Activated T-cell treated with anti-CD3 and anti-CD28 coated beads for 4 hours (primary cell): ENCODE measurements around the gene CCZ1.
"Not testable (repeated sequence)": the region's sequence is repeated elsewhere in the genome, so short reads cannot be mapped to it uniquely, and the experiment has no call there.

Experiments used
- DNase-seq: peaks from one replicate; pipeline ENCODE4 v3.0.0-alpha.2; 2020

The CCZ1 gene

DNA sequence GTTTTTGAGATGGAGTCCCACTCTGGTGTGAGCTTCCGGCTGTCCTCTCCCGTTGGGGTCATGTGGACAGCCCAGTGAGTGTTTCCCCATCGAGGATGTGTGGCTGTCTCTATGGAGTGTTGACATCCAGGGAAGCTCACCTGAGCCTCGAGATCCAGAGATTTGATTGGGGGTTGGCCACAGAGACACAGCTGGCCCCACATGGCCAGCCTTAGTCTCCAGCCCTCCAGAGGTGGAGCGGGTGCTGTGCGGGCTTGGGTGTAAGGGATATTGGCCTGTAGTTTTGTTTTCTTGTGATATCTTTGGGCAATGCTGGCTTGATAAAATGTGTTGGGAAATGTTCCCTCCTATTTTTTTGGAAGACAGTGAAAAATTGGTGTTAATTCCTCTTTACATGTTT lies 18.0 kb downstream of the CCZ1 start:
- DNase-seq = not testable (repeated sequence)

DNA sequence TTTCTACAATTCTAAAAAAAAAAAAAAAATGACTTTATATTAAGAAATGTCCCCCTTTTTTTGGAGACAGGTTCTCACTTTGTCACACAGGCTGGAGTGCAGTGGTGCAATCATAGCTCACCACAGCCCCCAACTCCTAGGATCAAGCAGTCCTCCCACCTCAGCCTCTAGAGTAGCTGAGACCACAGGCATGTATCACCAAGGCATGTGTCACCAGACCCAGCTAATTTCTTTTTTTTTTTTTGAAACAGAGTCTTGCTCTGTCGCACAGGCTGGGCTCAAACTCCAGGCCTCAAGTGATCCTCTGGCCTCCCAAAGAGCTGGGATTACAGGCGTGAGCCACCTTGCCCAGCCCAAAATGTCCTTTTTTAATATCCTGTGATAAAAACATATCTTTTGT lies 25.6 kb downstream of the CCZ1 start:
- DNase-seq = not testable (repeated sequence)

DNA sequence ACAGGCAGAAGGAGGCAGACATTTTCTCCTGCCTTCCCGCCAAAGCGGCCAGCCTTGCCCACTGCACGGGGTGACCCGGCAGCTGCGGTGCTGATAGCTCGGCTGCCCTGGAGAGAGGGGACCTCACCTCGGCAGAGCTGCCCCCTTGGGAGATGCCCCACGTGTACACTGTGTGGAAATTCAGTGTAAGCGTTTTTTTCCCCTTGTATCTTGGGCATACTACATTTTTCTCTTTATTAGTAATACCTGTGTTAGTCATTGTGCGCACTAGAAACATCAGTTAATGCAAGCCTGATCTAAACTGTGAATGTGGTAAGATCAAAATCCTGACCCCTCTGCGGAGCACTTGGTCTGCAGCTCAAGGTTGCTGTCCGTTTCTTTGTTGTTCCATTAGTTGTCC lies 26.1 kb downstream of the CCZ1 start:
- DNase-seq = not testable (repeated sequence)

GRCh38 chr7:5926263-5926870 lies 27.8 kb downstream of the CCZ1 start:
- DNase-seq = not testable (repeated sequence)

DNA sequence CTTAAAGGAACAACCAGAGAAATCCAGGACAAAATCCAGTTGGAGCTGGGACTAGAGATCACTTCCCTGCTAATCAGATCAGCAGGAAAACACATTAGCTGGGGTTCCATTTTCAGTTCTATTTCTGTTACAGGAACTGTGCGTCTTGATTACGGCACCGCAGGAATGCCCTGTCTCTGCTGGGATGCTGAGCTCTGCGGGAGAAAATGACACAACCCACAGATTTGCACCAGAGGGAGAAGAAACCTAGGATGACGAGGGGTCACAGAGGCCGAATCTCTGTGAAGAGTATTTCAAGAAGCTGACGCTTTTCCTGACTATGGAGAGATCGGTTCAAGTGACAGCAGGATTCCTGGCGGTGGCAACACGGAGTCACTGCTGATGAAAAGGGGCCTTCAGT lies 31.8 kb downstream of the CCZ1 start:
- not testable (repeated sequence) for DNase-seq

GRCh38 chr7:5931250-5931649 lies 32.7 kb downstream of the CCZ1 start:
- not testable (repeated sequence) for DNase-seq

DNA sequence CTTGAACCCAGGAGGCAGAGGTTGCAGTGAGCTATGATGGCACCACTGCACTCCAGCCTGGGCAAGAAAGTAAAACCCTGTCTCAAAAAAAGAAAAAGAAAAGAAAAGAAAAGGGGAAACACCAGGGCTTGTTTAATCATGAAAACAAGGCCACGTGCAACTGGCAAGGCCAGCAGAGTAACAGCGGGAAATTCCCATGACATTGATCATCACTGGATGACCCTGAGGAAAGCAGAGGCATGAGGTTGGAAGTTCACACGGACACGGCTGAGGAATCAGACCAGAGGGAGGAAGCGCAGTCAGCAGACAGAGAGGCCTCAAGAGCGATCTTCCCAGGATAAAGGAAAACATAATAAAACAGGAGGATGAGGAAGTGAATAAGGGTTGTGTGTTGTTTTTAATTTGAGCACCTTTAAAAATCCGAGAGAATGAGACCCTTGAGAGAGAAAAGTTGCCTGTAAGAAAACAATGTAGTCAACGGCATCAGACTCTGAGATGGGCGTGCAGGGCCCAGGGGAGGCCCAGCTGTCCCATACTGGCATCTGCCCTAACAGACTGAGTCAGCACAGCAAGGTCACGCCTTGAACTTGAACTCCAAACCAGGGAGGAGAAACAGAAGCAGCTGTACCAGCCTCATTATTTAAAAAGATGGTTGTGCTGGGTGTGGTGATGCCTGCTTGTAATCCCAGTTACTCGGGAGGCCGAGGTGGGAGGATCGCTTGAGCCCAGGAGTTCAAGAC lies 33.5 kb downstream of the CCZ1 start:
- DNase-seq = not testable (repeated sequence)

DNA sequence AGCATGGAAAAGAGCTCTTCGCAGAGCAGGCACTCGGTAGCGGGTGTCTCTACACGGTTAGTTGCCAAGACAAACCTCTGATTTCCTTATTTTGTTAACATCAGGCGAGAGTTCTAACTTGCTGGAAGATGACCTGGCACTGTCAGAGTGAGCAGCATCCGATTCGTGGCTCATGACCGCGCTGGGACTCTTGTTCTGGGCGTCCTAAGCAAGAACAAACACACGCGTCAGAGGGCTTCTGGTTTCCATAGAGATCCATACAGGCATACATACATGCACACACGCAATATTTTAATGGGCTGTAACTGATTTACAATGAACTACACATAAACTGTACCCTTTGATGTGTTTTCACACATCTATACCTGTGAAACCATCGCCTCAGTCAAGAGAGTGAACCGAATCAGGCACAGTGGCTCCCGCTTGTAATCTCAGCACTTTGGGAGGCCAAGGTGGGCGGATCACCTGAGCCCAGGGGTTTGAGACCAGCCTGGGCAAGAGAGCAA lies 36.5 kb downstream of the CCZ1 start:
- not testable (repeated sequence) for DNase-seq

DNA sequence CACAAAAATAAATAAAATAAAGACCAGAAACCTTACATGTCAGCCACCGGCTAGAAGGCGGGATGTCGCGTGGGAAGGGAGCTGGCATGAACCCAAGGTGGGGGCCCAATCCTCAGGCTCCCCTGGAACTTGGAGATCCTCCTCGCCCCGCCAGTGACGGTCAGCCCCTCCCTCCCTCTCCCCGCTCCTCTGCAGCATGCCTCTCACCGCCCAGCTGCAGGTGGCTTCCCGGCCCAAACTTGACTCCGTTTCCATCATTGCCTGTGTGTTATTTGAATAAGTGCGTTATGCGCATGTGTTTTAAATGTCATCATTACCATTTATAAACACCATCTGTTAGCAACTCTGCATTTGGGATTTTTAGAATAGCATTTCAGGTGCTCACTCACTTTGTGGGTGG lies 64.7 kb downstream of the CCZ1 start:
- DNase-seq = not testable (repeated sequence)

DNA sequence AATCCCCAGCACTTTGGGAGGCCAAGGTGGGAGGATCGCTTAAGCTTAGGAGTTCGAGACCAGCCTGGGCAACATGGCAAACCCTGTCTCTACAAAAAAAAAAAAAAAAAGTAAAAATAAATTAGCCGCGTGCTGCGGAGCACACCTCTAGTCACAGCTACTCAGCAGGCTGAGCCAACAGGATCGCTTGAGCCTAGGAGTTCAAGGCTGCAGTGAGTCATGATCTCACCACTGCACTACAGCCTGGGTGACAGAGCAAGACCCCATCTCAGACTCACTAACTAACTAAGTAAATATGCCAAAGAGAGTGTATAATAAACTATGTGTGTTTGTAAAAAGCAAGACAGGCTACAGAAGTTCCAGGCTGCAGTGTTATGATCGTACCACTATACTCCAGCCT lies 65.3 kb downstream of the CCZ1 start:
- not testable (repeated sequence) for DNase-seq

GRCh38 chr7:5970347-5970911 lies 71.9 kb downstream of the CCZ1 start, which contains the start of gene RSPH10B:
Gene RSPH10B (minus strand): TSS chr7:5970689. CDS start chr7:5967116, 3,573 bp downstream.
- not testable (repeated sequence) for DNase-seq

DNA sequence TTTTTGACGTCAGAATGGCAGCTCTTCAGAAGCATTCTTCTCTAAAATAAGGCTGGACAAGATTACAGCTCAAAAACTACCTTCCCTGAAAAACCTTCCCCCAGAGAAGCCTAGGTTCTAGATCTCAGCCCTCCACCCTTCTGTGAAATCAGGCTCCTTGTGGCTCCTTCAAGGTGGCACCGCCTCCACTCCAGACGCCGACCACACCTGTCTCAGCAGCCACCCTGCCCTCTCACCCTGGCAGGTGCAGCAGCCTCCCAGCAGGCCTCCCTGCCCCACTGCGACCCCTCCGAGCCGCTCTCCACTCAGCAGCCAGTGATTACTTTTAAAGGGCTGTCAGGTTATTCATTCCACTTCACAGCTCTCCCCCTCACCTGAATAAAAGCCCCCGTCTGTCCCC lies 75.0 kb downstream of the CCZ1 start:
- DNase-seq = not testable (repeated sequence)
